Measurements from ENCODE around the gene PAMR1. TPM values are rescaled to one million over a fixed set of nuclear protein-coding genes. Genes with fewer than 3 reads are reported as not detected.

The PAMR1 gene
- total RNA-seq, 1 donor, result 49.9 TPM

- Histone ChIP-seq H3K79me2 (ENCODE audit: insufficient read depth, low read length) (peaks cover 43% of the 10 kb centered on the region), H3K36me3 (ENCODE audit: insufficient read depth, low read length) (no peaks in the 10 kb centered on the region), H4K20me1 (ENCODE audit: insufficient read depth, low read length) (no peaks in the 10 kb centered on the region), H3K4me3 (ENCODE audit: insufficient read depth, low read length) (no peak overlapping the region), H3K27ac (ENCODE audit: low read depth, low read length) (no peak overlapping the region), H3K4me1 (ENCODE audit: insufficient read depth, low read length) (peaks cover 20% of the 10 kb centered on the region), H3K4me2 (ENCODE audit: insufficient read depth, low read length) (no peak overlapping the region), H2AFZ (ENCODE audit: low read length) (no peak overlapping the region), H3K27me3 (ENCODE audit: insufficient read depth, low read length) (no peaks in the 10 kb centered on the region), H3K9me3 (ENCODE audit: low read depth, low read length) (no peaks in the 10 kb centered on the region)
- DNase-seq (ENCODE audit: insufficient read length, low spot score, missing footprints), result no peak
- TF ChIP-seq, protein P1, sequence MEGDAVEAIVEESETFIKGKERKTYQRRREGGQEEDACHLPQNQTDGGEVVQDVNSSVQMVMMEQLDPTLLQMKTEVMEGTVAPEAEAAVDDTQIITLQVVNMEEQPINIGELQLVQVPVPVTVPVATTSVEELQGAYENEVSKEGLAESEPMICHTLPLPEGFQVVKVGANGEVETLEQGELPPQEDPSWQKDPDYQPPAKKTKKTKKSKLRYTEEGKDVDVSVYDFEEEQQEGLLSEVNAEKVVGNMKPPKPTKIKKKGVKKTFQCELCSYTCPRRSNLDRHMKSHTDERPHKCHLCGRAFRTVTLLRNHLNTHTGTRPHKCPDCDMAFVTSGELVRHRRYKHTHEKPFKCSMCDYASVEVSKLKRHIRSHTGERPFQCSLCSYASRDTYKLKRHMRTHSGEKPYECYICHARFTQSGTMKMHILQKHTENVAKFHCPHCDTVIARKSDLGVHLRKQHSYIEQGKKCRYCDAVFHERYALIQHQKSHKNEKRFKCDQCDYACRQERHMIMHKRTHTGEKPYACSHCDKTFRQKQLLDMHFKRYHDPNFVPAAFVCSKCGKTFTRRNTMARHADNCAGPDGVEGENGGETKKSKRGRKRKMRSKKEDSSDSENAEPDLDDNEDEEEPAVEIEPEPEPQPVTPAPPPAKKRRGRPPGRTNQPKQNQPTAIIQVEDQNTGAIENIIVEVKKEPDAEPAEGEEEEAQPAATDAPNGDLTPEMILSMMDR (IDR thresholded peaks at IDR 0.05; ENCODE audit: extremely low read depth, low read depth, low read length), result no peak
Measured at GRCh38 chr11:35517481-35517880, 7.9 kb downstream of the PAMR1 start.

GRCh38 chr11:35516403-35516802 is 9.0 kb downstream of the PAMR1 start:
- no peaks in the 10 kb centered on the region for H3K36me3 ChIP-seq (ENCODE audit: insufficient read depth, low read length)
- no peak overlapping the region for H3K4me3 ChIP-seq (ENCODE audit: insufficient read depth, low read length)
- no peak overlapping the region for H2AFZ ChIP-seq (ENCODE audit: low read length)
- no peaks in the 10 kb centered on the region for H3K9me3 ChIP-seq (ENCODE audit: low read depth, low read length)
- no peak overlapping the region for H3K27ac ChIP-seq (ENCODE audit: low read depth, low read length)
- TF ChIP-seq, protein P1 (IDR thresholded peaks at IDR 0.05; ENCODE audit: extremely low read depth, low read depth, low read length), result no peak
- H3K79me2 ChIP-seq (ENCODE audit: insufficient read depth, low read length), result peaks cover 36% of the 10 kb centered on the region
- no peaks in the 10 kb centered on the region for H4K20me1 ChIP-seq (ENCODE audit: insufficient read depth, low read length)
- H3K4me1 ChIP-seq (ENCODE audit: insufficient read depth, low read length), result peaks cover 30% of the 10 kb centered on the region
- H3K4me2 ChIP-seq (ENCODE audit: insufficient read depth, low read length), result no peak overlapping the region
- no peak for DNase-seq (ENCODE audit: insufficient read length, low spot score, missing footprints)
- H3K27me3 ChIP-seq (ENCODE audit: insufficient read depth, low read length), result no peaks in the 10 kb centered on the region

DNA sequence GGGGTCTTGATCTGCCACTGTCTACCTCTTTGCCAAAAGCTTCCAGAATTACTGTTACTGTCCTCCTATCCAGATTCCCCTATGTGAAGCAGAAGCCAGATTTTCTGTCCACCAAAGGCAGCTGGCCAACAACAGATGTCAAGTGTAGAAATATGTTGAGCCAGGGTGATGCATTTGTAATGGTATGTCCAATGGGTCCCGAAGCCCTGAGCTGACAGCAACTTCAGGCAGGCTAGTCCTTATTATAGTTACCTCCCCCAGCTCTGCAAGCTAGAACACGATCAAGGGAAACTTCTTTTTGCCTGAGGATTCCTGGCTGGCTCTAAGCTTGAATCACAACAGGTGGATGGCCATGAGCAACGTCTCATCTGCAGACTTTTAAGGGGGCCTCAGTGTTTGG is 10.2 kb downstream of the PAMR1 start:
- Histone ChIP-seq H3K27ac (ENCODE audit: low read depth, low read length) (no peak overlapping the region), H3K4me3 (ENCODE audit: insufficient read depth, low read length) (no peak overlapping the region), H3K36me3 (ENCODE audit: insufficient read depth, low read length) (no peaks in the 10 kb centered on the region), H3K79me2 (ENCODE audit: insufficient read depth, low read length) (peaks cover 27% of the 10 kb centered on the region), H3K9me3 (ENCODE audit: low read depth, low read length) (no peaks in the 10 kb centered on the region), H2AFZ (ENCODE audit: low read length) (no peak overlapping the region), H4K20me1 (ENCODE audit: insufficient read depth, low read length) (no peaks in the 10 kb centered on the region), H3K4me2 (ENCODE audit: insufficient read depth, low read length) (peak overlapping the region; percentile 46), H3K4me1 (ENCODE audit: insufficient read depth, low read length) (peaks cover 35% of the 10 kb centered on the region), H3K27me3 (ENCODE audit: insufficient read depth, low read length) (no peaks in the 10 kb centered on the region)
- TF ChIP-seq, protein P1 (IDR thresholded peaks at IDR 0.05; ENCODE audit: extremely low read depth, low read depth, low read length), result no peak
- DNase-seq (ENCODE audit: insufficient read length, low spot score, missing footprints), result peak; percentile 42

DNA sequence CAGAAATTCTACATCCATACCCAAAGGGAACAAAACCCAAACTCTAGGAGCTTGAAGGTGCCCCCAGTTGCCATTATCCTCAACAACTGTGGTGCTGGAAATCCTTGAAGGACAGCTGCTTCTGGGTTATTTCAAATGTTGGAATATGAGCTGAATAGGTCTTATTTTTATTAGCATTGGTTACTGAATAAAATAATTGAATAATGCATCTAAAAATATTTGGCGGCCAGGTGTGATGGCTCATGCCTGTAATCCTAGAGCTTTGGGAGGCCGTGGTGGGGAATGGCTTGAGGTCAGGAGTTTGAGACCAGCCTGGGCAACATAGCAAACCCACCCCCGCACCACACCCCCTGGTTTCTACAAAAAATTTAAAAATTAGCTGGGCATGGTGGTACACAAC is 10.9 kb downstream of the PAMR1 start:
- H4K20me1 ChIP-seq (ENCODE audit: insufficient read depth, low read length), result no peaks in the 10 kb centered on the region
- no peak overlapping the region for H3K4me3 ChIP-seq (ENCODE audit: insufficient read depth, low read length)
- DNase-seq (ENCODE audit: insufficient read length, low spot score, missing footprints), result no peak
- H2AFZ ChIP-seq (ENCODE audit: low read length), result no peak overlapping the region
- H3K27ac ChIP-seq (ENCODE audit: low read depth, low read length), result no peak overlapping the region
- H3K36me3 ChIP-seq (ENCODE audit: insufficient read depth, low read length), result no peaks in the 10 kb centered on the region
- H3K4me2 ChIP-seq (ENCODE audit: insufficient read depth, low read length), result no peak overlapping the region
- no peaks in the 10 kb centered on the region for H3K9me3 ChIP-seq (ENCODE audit: low read depth, low read length)
- H3K27me3 ChIP-seq (ENCODE audit: insufficient read depth, low read length), result no peaks in the 10 kb centered on the region
- peaks cover 26% of the 10 kb centered on the region for H3K79me2 ChIP-seq (ENCODE audit: insufficient read depth, low read length)
- TF ChIP-seq, protein P1 (IDR thresholded peaks at IDR 0.05; ENCODE audit: extremely low read depth, low read depth, low read length), result no peak
- H3K4me1 ChIP-seq (ENCODE audit: insufficient read depth, low read length), result peaks cover 35% of the 10 kb centered on the region
